GM12872 (cell line): Measurements from ENCODE around the gene STX2.
A peak's percentile ranks its signal among the peaks of the same experiment; 100 is the strongest.

Source experiments
- TF ChIP-seq, protein P1 (sequence below): IDR thresholded peaks from 3 replicates; pipeline ENCODE4 v1.5.1; 2011; ENCODE audit warnings: low read depth, mild to moderate bottlenecking, low read length, moderate library complexity; ENCODE audit not compliant: insufficient read depth

The STX2 gene

DNA sequence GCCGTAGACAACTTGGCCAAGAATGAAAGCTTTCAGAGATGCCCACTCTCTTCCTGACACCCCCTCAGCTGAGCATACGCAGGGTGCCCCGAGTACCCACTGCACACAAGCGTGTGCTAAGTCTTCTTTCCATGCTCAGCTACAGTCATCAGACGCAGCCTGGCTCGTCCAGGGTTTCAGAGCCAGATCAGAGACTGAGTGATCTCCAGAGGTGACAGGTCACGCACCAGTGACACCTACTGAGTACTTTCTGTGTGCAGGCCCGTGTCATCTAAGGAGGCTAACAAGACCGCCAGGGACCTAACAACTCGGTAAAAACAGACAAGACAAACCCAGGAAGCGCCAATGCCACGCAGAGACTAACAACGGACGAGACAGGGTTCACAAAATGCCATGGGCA lies 25.1 kb downstream of the STX2 start:
- TF ChIP-seq, protein P1, sequence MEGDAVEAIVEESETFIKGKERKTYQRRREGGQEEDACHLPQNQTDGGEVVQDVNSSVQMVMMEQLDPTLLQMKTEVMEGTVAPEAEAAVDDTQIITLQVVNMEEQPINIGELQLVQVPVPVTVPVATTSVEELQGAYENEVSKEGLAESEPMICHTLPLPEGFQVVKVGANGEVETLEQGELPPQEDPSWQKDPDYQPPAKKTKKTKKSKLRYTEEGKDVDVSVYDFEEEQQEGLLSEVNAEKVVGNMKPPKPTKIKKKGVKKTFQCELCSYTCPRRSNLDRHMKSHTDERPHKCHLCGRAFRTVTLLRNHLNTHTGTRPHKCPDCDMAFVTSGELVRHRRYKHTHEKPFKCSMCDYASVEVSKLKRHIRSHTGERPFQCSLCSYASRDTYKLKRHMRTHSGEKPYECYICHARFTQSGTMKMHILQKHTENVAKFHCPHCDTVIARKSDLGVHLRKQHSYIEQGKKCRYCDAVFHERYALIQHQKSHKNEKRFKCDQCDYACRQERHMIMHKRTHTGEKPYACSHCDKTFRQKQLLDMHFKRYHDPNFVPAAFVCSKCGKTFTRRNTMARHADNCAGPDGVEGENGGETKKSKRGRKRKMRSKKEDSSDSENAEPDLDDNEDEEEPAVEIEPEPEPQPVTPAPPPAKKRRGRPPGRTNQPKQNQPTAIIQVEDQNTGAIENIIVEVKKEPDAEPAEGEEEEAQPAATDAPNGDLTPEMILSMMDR, result no peak

DNA sequence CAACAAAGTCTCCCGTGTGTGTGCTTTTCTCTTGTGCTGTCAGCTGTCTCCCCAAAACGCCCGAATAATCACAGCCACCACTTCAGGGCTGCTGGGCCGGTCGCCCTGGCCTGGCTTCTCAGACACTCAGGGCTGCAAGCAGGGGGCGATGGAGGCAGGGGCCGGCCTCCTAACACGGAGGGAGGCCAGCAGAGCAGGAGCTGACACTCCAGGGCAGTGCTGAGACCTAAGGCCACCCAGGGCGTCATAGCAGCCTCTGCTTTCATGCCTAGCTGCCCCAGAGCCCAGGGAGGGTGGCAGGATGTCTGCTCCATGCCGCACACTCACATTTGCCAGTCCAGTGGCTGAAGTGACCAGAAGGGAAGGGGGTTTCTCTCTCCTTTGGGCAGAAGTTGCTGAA lies 25.6 kb downstream of the STX2 start:
- TF ChIP-seq, protein P1, result 0 out of 3 replicates have a peak, but pooled peaks have one; percentile 6

DNA sequence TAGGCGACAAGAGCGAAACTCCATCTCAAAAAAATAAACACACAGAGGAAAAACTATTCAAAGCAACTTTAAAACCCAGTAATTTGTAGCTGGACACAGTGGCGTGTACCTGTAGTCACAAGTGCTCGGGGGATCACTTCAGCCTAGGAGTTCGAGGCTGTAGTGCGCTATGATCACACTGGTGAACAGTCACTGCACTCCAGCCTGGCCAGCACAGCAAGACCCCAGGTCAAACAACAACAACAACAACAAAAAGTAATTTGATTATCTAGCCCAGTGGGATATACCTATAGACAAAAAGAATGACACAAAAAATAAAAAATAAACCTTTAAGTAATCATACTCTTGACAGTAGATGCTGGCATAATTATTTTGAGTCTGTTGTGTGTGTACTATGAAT lies 29.3 kb downstream of the STX2 start:
- TF ChIP-seq, protein P1, result no peak

DNA sequence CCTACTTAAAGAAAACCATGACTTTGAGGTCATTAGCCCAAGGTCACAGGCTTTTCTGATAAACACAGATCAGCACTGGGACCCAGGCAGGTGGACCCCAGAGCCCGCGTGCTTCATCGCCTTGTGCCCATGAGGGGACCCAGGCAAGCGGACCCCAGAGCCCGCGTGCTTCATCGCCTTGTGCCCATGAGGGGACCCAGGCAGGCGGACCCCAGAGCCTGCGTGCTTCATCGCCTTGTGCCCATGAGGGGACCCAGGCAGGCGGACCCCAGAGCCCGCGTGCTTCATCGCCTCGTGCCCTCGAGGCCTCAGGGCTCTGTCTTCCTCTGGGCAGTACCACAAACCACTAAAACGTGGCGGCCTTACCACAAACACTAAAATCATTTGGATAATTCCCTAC lies 31.7 kb downstream of the STX2 start:
- TF ChIP-seq, protein P1, result no peak

DNA sequence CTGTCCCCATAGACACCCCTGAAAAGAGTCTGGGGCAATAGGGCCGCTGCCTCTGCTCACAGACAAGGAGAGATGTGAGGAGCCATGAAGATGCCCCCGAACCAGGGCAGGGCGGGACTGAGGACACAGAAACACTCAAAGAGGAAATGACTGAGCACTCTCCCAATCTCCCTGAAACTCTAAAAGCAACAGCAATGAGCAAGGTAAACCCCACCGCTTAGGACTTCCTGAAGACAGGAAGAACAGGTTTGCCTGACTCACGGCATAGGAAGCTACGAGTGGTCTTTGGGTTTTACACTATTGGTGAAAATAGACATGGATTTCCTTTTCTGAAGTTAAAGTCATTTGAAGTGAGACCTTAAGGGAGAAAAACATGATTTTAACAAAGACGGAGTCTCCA lies 32.5 kb downstream of the STX2 start:
- TF ChIP-seq, protein P1, result no peak

DNA sequence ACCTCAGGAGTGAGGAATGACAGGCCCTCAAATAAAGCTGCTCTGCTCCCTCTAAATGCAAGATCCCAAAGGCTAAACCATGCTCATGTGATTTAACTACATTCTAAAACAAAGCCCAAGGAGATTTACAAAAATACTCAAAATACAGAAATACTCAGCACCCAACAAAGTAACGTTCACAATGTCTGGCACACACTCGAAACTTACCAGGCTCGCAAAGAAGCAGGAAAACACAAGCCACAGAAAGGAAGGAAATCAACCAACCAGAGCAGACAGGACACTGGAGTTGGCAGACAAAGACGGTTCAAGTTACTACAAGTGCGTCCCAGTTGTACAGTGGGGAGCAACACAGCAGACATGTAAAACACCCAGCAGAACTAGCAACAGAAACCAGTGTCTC lies 33.4 kb downstream of the STX2 start:
- TF ChIP-seq, protein P1, result no peak

DNA sequence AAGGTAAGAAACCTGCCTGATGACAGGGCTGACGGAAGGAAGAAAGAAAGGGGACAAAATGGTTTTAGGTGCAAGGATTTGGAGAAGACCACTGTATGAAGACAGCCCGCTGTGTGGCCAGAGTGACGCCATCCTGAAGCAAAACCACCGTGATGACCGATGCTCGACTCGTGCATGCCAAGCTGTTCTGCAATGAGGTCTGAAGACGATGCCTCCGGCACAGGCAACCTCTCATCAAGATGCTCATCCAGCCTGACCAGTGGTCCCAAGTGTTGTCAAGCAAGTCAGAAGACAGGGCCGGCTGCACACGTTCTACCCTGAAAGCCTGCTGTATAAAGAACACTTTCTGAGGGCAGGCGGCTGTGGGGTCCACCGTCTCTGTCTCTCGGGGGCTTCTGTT lies 34.8 kb downstream of the STX2 start:
- TF ChIP-seq, protein P1, result no peak

DNA sequence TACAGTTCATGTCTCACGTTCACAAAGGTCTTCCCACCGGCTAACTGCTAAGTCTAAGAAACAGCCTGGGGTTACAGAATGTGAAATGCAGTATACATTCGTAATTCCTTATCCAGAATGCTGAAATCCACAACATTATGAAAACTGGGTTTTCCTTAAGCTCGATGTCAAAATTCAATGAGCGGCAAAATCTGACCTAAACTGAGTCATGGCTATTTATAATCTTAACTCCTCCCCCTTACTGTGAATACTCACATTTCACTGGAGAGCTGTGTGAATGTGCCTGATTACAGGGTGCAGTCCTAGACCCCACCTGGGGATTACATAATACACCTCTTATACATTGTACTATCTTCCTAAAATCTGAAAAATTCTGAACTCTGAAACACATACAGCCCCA lies 35.3 kb downstream of the STX2 start:
- TF ChIP-seq, protein P1, result no peak
